ENCODE data around the gene GOLGB1.
"Not testable (repeated sequence)": the region's sequence is repeated elsewhere in the genome, so short reads cannot be mapped to it uniquely, and the experiment has no call there.

Gene GOLGB1

GRCh38 chr3:121749276-121750086 lies at the start of gene GOLGB1:
Gene GOLGB1 (minus strand): TSS chr3:121749741. CDS start chr3:121730971, 18,770 bp downstream.
- ChIA-PET POLR2A (ENCODE audit: low non-redundant PET) (interaction anchor here (0.5 kb wide), 1 partner anchor 215 kb away, joined by 3 read pairs; no protein-coding TSS in a partner anchor), CTCF (no interaction called here)
- H3K27ac ChIP-seq = peak within 1 kb of the TSS; percentile 88
- no peak for TF ChIP-seq CTCF (conservative IDR thresholded peaks at IDR 0.05; ENCODE audit: low read depth)
- peak; percentile 99 for DNase-seq (ENCODE audit: low spot score)

GRCh38 chr3:121796970-121797369 lies 47.4 kb upstream of the GOLGB1 start:
- H3K27ac ChIP-seq = no peak overlapping the region
- TF ChIP-seq CTCF (conservative IDR thresholded peaks at IDR 0.05; ENCODE audit: low read depth) = no peak
- no peak for DNase-seq (ENCODE audit: low spot score)
- POLR2A ChIA-PET (ENCODE audit: low non-redundant PET) = no interaction called here
- CTCF ChIA-PET = no interaction called here

- no peak for TF ChIP-seq CTCF (conservative IDR thresholded peaks at IDR 0.05; ENCODE audit: low read depth)
- H3K27ac ChIP-seq = no peak overlapping the region
- no peak for DNase-seq (ENCODE audit: low spot score)
- POLR2A ChIA-PET (ENCODE audit: low non-redundant PET) = no interaction called here
- CTCF ChIA-PET = no interaction called here
Measured at GRCh38 chr3:121794264-121794983, 44.9 kb upstream of the GOLGB1 start.

- no peak for TF ChIP-seq CTCF (conservative IDR thresholded peaks at IDR 0.05; ENCODE audit: low read depth)
- no peak for DNase-seq (ENCODE audit: low spot score)
- no peak overlapping the region for H3K27ac ChIP-seq
- CTCF ChIA-PET = no interaction called here
- POLR2A ChIA-PET (ENCODE audit: low non-redundant PET) = no interaction called here
Measured at GRCh38 chr3:121793078-121793477, 43.5 kb upstream of the GOLGB1 start.

GRCh38 chr3:121786485-121786884 lies 36.9 kb upstream of the GOLGB1 start:
- TF ChIP-seq CTCF (conservative IDR thresholded peaks at IDR 0.05; ENCODE audit: low read depth) = no peak
- ChIA-PET CTCF (no interaction called here), POLR2A (ENCODE audit: low non-redundant PET) (interaction anchor here (0.7 kb wide), 1 partner anchor 9 kb away, joined by 3 read pairs; no protein-coding TSS in a partner anchor)
- DNase-seq (ENCODE audit: low spot score) = no peak
- no peak overlapping the region for H3K27ac ChIP-seq

GRCh38 chr3:121782784-121783183 lies 33.2 kb upstream of the GOLGB1 start:
- H3K27ac ChIP-seq; DNase-seq (ENCODE audit: low spot score); POLR2A ChIA-PET (ENCODE audit: low non-redundant PET): not testable (repeated sequence)
- CTCF ChIA-PET = interaction anchor here (0.6 kb wide), 1 partner anchor 70 kb away, joined by 3 read pairs; no protein-coding TSS in a partner anchor

GRCh38 chr3:121781611-121782010 lies 32.1 kb upstream of the GOLGB1 start:
- POLR2A ChIA-PET (ENCODE audit: low non-redundant PET) = no interaction called here
- no peak overlapping the region for H3K27ac ChIP-seq
- DNase-seq (ENCODE audit: low spot score) = no peak
- CTCF ChIA-PET = no interaction called here
- TF ChIP-seq CTCF (conservative IDR thresholded peaks at IDR 0.05; ENCODE audit: low read depth) = no peak

GRCh38 chr3:121775095-121775494 lies 25.6 kb upstream of the GOLGB1 start:
- POLR2A ChIA-PET (ENCODE audit: low non-redundant PET); H3K27ac ChIP-seq; DNase-seq (ENCODE audit: low spot score); CTCF ChIA-PET: not testable (repeated sequence)

Data from RWPE1 (cell line).